Measurements from ENCODE around the gene ZNF691. TPM values are rescaled to one million over a fixed set of nuclear protein-coding genes. Genes with fewer than 3 reads are reported as not detected.

The ZNF691 gene
- total RNA-seq, result 10 to 100 TPM in 1 of 2 donors, 1 to 10 TPM in 1; 6.7 to 12.9 TPM

- intact Hi-C loops (cut with DNase I), result no loop called here
- Histone ChIP-seq H3K27ac (peak within 1 kb of the TSS; percentile 58 to 81 (median 62)), H3K36me3 (replicated peaks in 1 of 2; ENCODE audit: insufficient read depth in 1 of 2, low read depth in 2 of 2) (peaks cover 0 to 2% of the 10 kb centered on the region in 2 donors), H3K4me1 (peaks cover 22% of the 10 kb centered on the region), H3K4me3 (peak within 1 kb of the TSS; percentile 60), H3K27me3 (no peaks in the 10 kb centered on the region), H3K9me3 (no peaks in the 10 kb centered on the region)
- 1% methylated on average over 11 to 50 of the region's 50 CpGs for WGBS, 2 donors
- DNase-seq (peak; percentile 93 to 97 (median 95)), ATAC-seq (peak; percentile 100)
- TF ChIP-seq POLR2A (IDR thresholded peaks at IDR 0.05) (peak; percentile 35 to 77 (median 77)), CTCF (IDR thresholded peaks at IDR 0.05) (peak in 6 of 7 experiments; percentile 19 to 59 (median 48))
Observed at GRCh38 chr1:42846257-42847110, at the start of gene ZNF691. TSS of gene ZNF691 (plus strand) at chr1:42846613. CDS start at chr1:42849659, 3,046 bp downstream.

GRCh38 chr1:42797414-42797813 lies 49.0 kb upstream of the ZNF691 start:
- no peak overlapping the region for H3K27ac ChIP-seq
- 50 to 54% methylated on average over 3 of the region's 3 CpGs for WGBS, 2 donors
- ATAC-seq (peak; percentile 9), DNase-seq (no peak)
- H3K36me3 ChIP-seq (replicated peaks in 1 of 2; ENCODE audit: insufficient read depth in 1 of 2, low read depth in 2 of 2), result no peaks in the 10 kb centered on the region
- intact Hi-C loops (cut with DNase I), result no loop called here
- no peak overlapping the region for H3K4me3 ChIP-seq
- H3K9me3 ChIP-seq, result no peaks in the 10 kb centered on the region
- TF ChIP-seq POLR2A (IDR thresholded peaks at IDR 0.05), result no peak
- TF ChIP-seq CTCF (IDR thresholded peaks at IDR 0.05), result no peak
- no peaks in the 10 kb centered on the region for H3K27me3 ChIP-seq
- H3K4me1 ChIP-seq, result no peaks in the 10 kb centered on the region

DNA sequence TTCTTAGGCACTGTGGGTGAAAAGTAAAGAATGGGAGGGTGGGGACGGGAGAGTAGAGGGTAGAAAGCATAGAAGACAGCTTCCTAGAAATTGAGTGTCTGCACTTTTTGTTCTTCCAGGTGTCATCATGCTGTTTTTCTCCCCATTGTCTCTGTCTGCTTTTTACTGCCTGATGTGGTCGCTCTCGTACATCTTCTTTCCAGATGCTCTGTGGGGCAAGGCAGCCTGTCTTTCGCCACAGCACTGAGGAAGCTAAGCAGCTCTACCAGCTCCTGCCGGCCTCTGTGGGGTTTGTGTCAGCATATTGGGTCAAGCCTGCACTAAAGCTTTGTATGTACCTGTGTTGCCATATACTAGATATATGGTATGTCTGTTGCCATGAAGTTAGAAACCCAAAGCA lies 48.4 kb upstream of the ZNF691 start:
- WGBS, 2 donors, result 91 to 93% methylated on average over 5 of the region's 5 CpGs
- Histone ChIP-seq H3K36me3 (replicated peaks in 1 of 2; ENCODE audit: insufficient read depth in 1 of 2, low read depth in 2 of 2) (no peaks in the 10 kb centered on the region), H3K9me3 (no peaks in the 10 kb centered on the region), H3K4me1 (no peaks in the 10 kb centered on the region), H3K4me3 (no peak overlapping the region), H3K27ac (no peak overlapping the region), H3K27me3 (no peaks in the 10 kb centered on the region)
- TF ChIP-seq POLR2A (IDR thresholded peaks at IDR 0.05) (no peak), CTCF (IDR thresholded peaks at IDR 0.05) (no peak)
- ATAC-seq, result no peak
- DNase-seq, result no peak
- intact Hi-C loops (cut with DNase I), result no loop called here

- ATAC-seq (no peak), DNase-seq (no peak)
- no peak overlapping the region for H3K27ac ChIP-seq
Observed at GRCh38 chr1:42801832-42802473, 44.5 kb upstream of the ZNF691 start.

More at GRCh38 chr1:42801832-42802473, 44.5 kb upstream of the ZNF691 start:
- Histone ChIP-seq H3K9me3 (no peaks in the 10 kb centered on the region), H3K27me3 (no peaks in the 10 kb centered on the region), H3K4me1 (no peaks in the 10 kb centered on the region), H3K36me3 (replicated peaks in 1 of 2; ENCODE audit: insufficient read depth in 1 of 2, low read depth in 2 of 2) (no peaks in the 10 kb centered on the region), H3K4me3 (no peak overlapping the region)
- WGBS, 2 donors, result 80 to 87% methylated on average over 8 of the region's 8 CpGs
- no peak for TF ChIP-seq CTCF (IDR thresholded peaks at IDR 0.05)
- no peak for TF ChIP-seq POLR2A (IDR thresholded peaks at IDR 0.05)
- intact Hi-C loops (cut with DNase I), result no loop called here

Data from body of pancreas (tissue), 4 donors.